HG03520 (cell line): Measurements from ENCODE around the gene DPYSL5.

ENCODE experiments used
- ATAC-seq: cut with Tn5 transposase; IDR thresholded peaks from one replicate; pipeline ENCODE4 v1.9.1; 2021; ENCODE audit warnings: mild to moderate bottlenecking, moderate library complexity; ENCODE audit not compliant: unreplicated experiment

Gene DPYSL5

DNA sequence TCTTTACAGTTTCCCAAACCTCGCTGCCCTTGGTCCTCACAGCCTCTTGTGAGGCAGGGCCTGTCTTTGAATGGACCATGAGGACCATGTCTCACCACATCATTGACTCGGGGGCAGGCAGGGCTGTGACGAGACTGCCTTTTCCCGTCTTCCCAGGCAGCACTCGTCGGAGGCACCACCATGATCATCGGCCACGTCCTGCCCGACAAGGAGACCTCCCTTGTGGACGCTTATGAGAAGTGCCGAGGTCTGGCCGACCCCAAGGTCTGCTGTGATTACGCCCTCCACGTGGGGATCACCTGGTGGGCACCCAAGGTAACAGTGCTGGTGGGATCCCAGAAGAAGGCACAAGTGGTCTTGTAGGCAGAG lies 76.8 kb downstream of the DPYSL5 start:
- ATAC-seq = no peak

DNA sequence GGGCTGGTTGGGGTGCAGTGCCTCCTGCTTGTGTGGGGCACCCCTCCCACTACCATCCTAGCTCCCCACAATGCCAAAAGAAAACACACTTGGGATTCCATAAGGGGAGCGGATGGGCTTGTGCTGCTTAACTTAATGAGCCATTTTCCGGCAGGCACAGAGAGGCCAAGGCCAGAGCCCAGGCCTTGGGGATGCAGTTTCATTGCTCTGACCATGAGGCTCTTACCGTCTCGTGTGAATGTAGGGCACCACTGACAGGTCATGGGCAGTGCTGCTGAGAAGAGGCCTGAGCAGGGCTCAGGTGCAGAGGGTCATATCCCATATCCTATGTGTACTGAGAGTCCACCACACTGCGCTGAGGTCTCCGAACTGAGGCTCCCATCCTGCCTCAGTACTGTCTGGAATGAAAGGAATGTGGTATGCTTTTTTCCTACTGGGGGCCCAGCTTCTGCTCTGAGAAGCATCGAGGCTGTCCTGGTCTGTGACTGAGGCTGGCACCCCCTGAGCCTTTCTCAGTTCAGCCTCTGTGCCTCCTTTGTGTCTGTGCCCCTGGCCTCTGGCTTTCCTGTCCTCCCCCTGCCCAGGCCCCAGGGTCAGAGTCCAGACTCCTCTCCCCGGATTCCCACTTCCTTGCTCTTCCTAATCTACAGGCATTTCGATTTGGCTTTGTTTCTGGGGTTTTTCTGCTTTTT lies 77.3 kb downstream of the DPYSL5 start:
- no peak for ATAC-seq

DNA sequence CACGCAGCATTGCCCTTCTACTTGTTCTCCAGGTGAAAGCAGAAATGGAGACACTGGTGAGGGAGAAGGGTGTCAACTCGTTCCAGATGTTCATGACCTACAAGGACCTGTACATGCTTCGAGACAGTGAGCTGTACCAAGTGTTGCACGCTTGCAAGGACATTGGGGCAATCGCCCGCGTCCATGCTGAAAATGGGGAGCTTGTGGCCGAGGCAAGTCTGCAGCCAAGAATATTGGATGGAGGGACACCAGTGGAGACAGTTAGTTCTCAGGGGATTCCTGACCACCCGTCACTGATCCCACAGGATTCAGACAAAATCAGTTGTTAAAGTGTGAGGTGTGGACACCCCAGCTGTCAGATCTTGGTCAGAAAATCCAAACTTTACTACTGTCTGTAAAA lies 79.3 kb downstream of the DPYSL5 start:
- ATAC-seq = no peak

DNA sequence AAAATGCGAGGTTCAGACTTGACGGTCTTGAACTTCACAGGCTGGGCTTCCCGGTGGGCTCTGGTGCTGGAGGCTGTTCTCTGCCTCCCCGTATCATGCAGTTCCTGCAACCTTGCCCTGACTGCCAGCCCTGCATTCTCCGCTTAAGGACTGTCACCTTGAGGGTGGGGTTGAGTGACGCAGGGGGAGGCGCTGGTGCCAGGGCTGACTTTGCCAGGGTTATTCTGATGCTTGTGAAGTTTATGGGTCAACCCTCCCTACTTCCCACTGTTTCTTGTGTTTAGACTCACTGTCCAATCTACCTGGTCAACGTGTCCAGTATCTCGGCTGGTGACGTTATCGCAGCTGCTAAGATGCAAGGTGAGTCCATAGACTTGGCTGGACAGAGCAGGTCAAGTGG lies 85.0 kb downstream of the DPYSL5 start:
- no peak for ATAC-seq

DNA sequence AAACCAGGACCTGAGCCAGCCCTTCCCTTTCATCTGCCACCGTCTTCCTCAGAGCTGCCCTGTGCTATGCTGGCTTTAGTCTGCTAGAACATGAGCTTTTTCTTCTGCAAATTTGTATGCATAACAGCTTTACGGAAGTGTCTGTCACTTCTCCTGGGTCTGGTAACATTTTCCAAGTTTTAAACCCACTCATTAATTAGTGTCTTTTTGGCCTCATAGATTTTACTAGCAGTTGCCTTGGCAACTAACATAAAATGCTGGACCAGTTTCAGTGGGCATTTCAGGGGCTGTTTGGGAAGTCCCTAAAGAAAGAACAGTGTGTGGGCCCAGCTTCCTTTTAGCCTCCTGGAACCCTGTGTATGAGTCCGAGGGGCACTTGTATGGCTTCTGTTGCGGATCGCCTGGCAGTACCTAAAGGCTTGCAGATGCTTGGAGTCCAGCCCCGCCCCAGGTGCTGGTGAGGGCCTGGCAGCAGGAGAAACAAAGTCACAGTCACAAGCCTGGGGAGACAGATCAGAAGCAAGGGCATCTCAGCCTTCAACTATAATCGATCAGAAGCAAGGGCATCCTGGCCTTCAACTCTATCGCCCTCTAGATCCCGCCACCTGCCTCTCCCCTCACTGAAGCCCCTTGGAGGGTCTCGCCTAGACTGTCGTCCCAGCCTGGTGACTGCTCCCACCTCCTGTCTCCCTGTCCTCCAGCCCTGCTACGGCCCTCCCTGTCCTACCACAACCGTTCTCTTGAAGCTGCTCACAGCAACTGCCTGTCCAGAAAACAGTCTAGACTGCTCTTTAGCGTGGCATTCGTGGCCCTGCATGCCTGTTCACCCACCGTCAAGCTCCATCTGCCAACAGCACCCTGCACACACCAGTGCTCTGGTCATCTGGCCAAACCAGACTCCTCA lies 85.8 kb downstream of the DPYSL5 start:
- ATAC-seq = no peak

DNA sequence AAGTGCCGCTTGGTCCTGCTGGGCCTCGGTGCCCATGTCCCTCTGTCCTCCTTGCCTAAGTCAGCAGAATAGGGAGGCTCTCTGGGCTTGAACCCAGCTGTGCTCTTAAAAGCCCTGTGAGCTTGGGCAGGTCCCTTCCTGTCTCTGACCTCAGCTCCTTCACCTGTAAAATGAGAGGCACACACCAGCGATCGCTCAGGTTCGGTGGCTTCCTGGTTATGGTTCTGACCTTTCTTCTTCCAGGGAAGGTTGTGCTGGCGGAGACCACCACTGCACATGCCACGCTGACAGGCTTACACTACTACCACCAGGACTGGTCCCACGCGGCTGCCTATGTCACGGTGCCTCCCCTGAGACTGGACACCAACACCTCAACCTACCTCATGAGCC lies 86.4 kb downstream of the DPYSL5 start:
- ATAC-seq = no peak

DNA sequence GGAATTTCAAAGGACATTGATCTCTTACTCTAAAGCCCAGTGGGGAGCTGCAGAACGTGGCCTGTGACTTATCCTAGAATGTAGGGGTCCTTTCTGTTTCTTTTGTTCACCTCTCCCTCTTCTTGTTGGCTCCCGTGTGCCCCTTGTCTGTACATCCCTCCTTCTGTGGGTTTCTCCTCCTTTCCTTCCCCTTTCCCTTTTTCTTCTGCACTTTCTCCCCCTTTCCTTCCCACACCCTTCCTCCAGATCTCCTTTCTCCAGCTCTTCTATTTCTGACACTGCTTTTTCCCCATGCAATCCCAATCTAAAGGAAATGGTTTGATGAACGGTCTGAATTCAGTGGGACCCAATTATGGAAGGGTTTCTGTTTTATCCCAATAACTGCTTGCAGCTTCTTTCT lies 87.1 kb downstream of the DPYSL5 start:
- no peak for ATAC-seq

DNA sequence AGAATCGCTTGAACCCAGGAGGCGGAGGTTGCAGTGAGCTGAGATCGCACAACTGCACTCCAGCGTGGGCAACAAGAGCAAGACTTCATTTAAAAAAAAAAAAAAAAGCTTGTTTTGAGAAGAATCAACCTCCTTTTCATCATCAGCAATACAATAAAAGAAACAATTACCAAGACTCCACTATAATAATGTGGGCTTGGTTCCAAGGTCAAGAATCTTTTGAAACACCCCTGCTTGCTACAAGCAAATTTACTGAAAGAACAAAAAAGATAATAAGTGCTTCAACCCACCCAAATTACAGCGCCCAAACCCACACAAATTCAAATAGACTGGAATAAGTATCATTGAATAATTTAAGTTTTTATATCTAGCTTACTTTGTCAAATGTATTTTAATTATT lies 88.9 kb downstream of the DPYSL5 start:
- ATAC-seq = no peak

DNA sequence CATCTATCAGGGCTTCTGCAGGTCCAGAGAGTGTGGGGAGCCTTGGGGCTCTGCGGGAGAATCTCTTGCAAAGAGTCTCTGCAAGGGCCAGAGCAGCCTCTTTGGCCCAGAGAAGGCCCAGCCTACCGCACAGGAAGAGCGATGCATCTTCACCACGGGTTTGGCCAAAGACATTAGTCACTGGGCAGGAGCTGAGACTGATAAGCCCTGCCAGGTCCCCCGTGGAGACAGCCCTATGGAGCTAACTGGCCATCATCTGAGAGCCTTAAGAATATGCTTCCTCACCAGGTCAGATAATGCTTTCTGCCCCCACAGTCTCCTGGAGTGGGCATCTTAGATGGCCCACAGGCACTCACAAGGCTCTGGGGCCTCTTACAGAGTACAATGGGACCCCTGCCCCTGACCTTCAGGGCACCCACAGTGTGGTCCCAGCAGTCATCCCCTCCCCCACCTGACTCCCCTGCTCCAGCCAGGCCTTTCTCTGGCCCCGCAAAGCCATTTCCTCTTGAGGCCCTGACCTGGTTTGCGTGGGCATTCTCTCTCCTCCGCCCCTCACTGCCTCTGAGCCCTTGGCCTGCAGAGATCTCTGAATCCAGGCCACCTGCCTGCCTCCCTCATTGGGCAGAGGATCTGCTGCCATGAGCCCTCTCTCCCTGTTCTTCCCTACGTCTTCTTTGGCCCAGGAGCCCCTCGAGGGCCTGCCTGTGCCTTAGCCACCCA lies 90.6 kb downstream of the DPYSL5 start:
- ATAC-seq = no peak

DNA sequence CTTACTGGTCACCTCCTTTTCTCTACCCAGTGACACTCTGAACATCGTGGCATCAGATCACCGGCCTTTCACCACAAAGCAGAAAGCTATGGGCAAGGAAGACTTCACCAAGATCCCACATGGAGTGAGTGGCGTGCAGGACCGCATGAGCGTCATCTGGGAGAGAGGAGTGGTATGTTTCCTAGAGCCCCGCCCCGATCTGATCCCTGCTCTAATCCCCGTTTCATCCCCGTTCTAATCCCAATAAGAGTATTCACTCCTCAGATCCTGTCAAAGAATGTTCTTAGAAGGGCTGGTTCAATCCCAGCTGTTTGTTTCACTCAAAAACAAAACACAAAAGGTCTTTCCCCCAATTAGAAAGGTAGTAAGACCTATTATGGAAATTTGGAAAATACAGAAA lies 92.1 kb downstream of the DPYSL5 start:
- ATAC-seq = no peak

DNA sequence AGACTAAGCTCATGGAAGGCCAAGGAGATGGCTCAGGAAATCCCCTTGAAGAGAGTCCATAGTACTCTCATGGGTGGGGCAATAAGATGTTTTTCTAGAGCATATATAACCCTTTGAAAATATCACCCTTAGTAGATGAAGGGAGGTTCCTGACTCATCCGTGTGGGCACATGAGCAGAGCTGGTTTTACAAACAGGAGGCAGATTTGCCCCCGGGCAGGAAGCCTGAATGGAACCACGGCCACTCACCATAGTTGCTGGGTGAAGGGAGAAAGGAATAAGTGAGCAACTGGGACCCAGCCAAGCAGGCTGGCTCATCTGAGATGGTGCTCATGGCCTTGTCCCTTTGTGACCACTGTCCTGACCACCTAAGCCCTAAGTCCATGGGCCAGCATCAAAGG lies 93.6 kb downstream of the DPYSL5 start:
- ATAC-seq = no peak

DNA sequence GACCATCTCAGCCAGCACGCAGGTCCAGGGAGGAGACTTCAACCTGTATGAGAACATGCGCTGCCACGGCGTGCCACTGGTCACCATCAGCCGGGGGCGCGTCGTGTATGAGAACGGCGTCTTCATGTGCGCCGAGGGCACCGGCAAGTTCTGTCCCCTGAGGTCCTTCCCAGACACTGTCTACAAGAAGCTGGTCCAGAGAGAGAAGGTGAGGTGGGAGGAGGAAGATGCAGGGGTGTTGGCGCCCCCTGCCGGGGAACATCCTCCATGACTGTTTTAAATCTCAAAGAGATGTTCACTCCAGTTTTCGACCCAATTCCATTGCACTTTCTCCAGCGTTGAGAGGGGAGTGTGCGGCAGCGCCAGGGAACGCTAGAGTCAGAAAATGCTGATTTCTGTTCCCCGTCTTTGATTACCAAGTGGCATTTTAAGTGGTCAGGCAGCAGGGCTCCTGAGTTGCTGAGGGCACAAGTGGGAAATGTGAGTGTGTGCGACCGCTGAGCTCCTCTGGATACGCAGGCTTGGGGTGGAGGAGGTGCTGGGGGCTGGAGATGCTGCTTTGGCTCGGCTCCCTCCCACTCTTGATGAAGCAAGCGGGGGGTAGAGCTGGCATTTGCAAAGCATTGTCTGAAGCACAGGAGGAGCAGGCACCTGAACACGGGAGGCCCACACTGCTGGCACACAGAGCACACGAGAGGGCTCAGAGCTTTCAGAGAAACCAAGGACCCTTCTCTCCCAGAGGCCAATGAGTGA lies 94.8 kb downstream of the DPYSL5 start:
- no peak for ATAC-seq

DNA sequence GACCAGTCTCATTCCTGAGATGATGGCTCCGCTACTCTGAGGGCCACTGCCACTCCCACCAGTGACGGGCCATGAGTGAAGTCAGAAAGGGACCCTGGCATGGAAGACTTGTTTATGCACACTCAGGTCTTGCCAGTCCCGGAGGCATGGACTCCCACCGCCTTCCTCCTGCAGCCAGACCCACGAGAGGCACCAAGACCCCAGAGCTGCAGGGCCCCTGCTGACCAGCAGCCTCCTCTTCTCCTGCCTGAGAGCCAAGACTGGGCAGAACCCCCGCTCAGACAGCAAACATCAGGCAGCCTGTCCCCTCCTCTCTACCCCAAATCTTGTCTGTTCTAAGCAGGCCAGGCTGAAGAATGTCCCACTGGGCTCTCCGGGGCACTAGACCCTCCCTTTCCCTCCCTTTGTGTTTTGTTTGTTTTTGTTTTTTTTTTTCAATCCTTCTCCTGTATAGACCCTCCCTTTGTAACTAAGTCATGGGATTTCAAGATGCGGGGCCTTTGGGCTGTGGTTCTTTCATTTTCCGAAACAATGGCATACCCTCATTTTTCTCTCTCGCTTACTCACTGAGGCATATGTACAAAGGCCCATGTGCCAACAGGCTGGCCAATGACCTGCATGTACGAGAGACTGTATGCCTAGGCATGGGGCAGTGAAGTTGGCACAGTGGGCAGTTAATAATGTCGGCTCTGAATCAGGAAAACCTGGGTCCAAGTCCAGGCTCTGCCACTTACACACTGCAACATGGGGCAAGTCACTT lies 98.2 kb downstream of the DPYSL5 start:
- ATAC-seq = no peak

DNA sequence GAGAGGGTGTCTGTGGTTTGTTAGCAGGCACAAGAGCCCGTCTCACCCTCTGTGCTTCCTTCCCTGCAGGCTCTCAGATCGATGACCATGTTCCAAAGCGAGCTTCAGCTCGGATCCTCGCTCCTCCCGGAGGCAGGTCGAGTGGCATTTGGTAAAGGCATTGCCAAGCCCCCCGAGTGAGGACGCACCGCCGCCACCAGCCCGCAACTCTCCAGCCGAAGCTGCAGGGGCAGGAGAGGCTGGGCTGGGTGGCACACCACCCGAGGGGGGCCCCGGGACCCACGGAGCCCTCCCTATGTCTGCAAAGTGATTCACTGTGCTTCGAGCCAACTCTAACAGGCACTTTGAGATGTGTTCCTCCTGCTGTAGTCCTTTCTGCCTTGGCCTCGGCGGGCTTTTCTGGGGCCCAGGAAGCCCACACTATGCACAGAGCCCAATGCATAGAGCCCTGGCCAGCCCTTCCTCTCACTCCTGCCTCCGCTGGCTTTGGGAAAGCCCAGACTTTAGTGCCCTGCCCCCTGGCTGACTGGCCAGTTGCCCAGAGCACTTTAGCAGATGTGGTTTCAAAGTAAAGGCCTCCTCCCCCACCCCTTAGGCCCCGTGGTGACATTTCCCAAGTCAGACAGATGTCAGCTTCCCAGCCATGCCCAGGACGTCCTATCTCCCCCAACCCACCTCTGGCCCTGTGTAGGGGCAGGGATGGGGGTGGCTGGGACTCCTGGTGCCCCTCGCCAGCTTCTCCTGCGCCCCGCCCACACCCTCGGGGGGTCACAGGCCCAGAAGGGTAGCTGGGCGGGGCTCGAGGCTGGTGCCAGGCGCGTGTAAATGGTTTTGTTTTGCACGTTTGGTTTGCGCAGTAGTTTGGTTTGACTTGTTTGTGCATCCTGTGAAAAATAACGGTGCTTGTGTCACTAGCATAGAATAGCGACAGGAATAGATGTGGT lies 99.2 kb downstream of the DPYSL5 start:
- no peak for ATAC-seq

DNA sequence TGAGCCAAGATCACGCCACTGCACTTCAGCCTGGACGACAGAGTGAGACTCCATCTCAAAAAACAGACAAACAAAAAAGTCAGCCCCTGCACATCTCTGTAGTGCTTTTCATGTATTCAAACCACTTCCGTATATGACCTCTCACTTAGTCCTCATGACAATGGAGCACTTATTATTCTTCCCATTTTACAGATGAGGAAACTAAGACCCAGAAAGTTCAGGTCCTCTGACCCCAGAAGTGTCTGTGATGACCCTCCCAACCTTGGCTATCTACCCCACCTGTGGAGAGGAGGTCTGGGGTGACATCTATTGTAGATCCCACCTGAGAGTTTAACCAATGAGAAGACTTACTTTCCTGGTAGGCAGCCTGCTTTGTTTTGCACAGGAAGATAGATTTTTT lies 100.9 kb downstream of the DPYSL5 start:
- ATAC-seq = no peak

DNA sequence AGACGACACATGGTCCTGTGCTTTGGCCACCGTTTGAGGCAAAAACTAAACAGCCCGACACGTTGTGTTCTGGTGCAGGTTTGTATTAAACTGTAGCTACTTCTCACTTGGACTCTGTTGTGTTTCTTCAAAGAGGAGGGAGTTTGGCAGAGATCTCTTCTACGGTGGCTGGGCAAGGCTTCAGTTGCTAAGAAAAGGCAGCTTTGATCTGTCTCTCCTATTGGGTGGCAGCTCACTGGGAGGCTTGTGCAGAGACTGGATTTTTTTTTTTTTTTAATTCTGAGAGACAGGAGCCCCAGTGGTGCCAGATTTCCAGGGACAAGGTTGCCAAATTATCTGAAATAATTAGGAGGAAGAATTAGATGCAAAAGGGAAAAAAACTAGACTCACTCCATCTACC lies 102.3 kb downstream of the DPYSL5 start:
- ATAC-seq = no peak

DNA sequence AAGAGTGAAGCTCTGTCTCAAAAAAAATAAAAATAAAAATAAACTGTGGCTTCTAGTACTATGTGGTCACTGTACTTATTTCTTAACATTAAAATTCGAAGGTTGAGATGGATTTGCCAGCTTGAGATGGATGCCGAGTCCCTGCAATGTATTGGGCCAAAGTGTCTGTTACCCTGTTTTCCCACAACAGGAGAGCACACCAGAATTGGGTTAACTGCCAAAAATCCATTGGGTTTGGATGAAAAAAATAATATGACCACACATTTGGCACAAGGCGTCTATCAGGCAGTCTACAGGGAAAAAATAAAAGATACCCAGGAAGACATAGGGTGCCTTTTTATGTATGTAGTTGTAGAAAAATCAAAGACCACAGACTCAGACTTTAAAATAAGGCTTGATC lies 103.3 kb downstream of the DPYSL5 start:
- ATAC-seq = no peak

DNA sequence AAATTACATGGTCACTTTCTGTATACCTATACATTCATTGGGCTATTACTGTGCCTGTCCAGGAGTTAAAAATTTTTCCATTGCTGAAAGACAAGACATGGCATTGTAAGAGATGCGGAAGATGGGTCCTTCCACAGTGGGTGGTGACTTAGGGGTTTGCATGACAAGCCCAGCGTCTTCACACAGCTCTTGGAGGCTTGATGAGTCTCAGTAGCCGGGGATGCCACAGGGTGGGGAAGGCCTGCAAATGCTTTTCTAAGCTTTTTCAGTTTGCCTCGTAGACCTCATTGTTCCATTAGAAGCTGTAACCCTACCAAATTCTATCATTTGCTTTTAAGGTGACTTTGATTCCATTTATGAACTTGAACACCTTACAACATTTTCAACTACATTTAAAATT lies 104.4 kb downstream of the DPYSL5 start:
- no peak for ATAC-seq

DNA sequence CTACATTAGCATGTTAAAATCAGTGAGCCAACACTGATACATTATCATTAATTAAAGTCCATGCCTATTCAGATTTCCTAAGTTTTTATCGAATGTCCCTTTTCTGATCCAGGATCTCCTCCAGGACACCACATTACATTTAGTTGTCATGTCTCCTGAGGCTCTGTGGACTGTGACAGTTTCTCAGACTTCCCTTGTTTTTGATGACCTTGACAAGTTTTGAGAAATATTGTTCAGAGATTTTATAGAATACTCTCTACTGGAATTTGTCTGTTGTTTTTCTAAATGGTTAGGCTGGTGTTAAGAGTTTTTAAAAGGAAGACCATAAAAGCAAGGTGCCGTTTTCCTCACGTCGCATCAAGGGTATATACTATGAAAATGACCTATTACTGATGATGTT lies 106.2 kb downstream of the DPYSL5 start:
- ATAC-seq = no peak
